Activated CD4-positive, alpha-beta memory T cell treated with anti-CD3 and anti-CD28 coated beads for 36 hours (primary cell): ENCODE data around the gene TMEM52. TPM values are rescaled to one million over a fixed set of nuclear protein-coding genes. Genes with fewer than 3 reads are reported as not detected.

Experiments used
- CTCF ChIA-PET: fragments of 350-600 bp; sonication (Branson Sonifier 250); formaldehyde crosslinking; loops from one replicate; lab custom pipeline; 2021; ENCODE audit warnings: antibody characterized with exemption, inconsistent platforms; lab: Charles Lee
- POLR2A ChIA-PET: fragments of 350-600 bp; sonication (Branson Sonifier 250); formaldehyde crosslinking; loops from one replicate; lab custom pipeline; 2021; ENCODE audit warnings: antibody characterized with exemption; lab: Charles Lee
- DNase-seq: peaks from one replicate; pipeline ENCODE4 v3.0.0-alpha.2; 2020
- H3K27ac Mint-ChIP-seq: one replicate; pipeline ENCODE4 v1.8.0; 2021; ENCODE audit warnings: mixed read lengths
- H3K27me3 Mint-ChIP-seq: one replicate; pipeline ENCODE4 v1.8.0; 2021; ENCODE audit warnings: mixed read lengths
- H3K36me3 Mint-ChIP-seq: one replicate; pipeline ENCODE4 v1.8.0; 2021; ENCODE audit warnings: mixed read lengths
- H3K4me1 Mint-ChIP-seq: one replicate; pipeline ENCODE4 v1.8.0; 2021; ENCODE audit warnings: low read depth, mixed read lengths
- H3K4me3 Mint-ChIP-seq: one replicate; pipeline ENCODE4 v1.8.0; 2021; ENCODE audit warnings: mild to moderate bottlenecking, mixed read lengths
- H3K9me3 Mint-ChIP-seq: one replicate; pipeline ENCODE4 v1.8.0; 2021; ENCODE audit warnings: mixed read lengths
- intact Hi-C: fragments of 100-400 bp; cut with micrococcal nuclease; formaldehyde crosslinking; loops from one replicate; pipeline ENCODE4 v1.15.1; 2023
- total RNA-seq, 2 experiments: library from RNA; stranded (reverse); gene quantifications; one replicate each; pipeline ENCODE4 v1.2.3, GENCODE V29; 2021

The TMEM52 gene
- total RNA-seq, 2 experiments from 2014 or later = 0.33 to 0.34 TPM

- H3K36me3 Mint-ChIP-seq = no peaks in the 10 kb centered on the region
- intact Hi-C loops = no loop called here
- peaks cover 2% of the 10 kb centered on the region for H3K4me1 Mint-ChIP-seq
- H3K4me3 Mint-ChIP-seq = no peak overlapping the region
- H3K27ac Mint-ChIP-seq = no peak overlapping the region
- no peaks in the 10 kb centered on the region for H3K9me3 Mint-ChIP-seq
- POLR2A ChIA-PET = no interaction called here
- no peak for DNase-seq
- CTCF ChIA-PET = interaction anchor here (0.9 kb wide), 1 partner anchor 122 kb away, joined by 5 read pairs; no protein-coding TSS in a partner anchor
- no peaks in the 10 kb centered on the region for H3K27me3 Mint-ChIP-seq
Measured at GRCh38 chr1:1922956-1923833, 4.1 kb upstream of the TMEM52 start.

GRCh38 chr1:1922702-1922955, 3.5 kb upstream of the TMEM52 start:
- no peaks in the 10 kb centered on the region for H3K9me3 Mint-ChIP-seq
- CTCF ChIA-PET = interaction anchor here (0.9 kb wide), 1 partner anchor 122 kb away, joined by 5 read pairs; no protein-coding TSS in a partner anchor
- H3K27ac Mint-ChIP-seq = no peak overlapping the region
- H3K4me3 Mint-ChIP-seq = no peak overlapping the region
- no peaks in the 10 kb centered on the region for H3K27me3 Mint-ChIP-seq
- H3K36me3 Mint-ChIP-seq = no peaks in the 10 kb centered on the region
- intact Hi-C loops = no loop called here
- POLR2A ChIA-PET = no interaction called here
- H3K4me1 Mint-ChIP-seq = peaks cover 2% of the 10 kb centered on the region
- no peak for DNase-seq

GRCh38 chr1:1921901-1922701, 3.0 kb upstream of the TMEM52 start:
- no peak overlapping the region for H3K4me3 Mint-ChIP-seq
- intact Hi-C loops = no loop called here
- no peaks in the 10 kb centered on the region for H3K27me3 Mint-ChIP-seq
- no peaks in the 10 kb centered on the region for H3K36me3 Mint-ChIP-seq
- POLR2A ChIA-PET = no interaction called here
- DNase-seq = no peak
- CTCF ChIA-PET = interaction anchor here (0.9 kb wide), 1 partner anchor 123 kb away, joined by 5 read pairs; no protein-coding TSS in a partner anchor
- no peak overlapping the region for H3K27ac Mint-ChIP-seq
- H3K9me3 Mint-ChIP-seq = no peaks in the 10 kb centered on the region
- peaks cover 2% of the 10 kb centered on the region for H3K4me1 Mint-ChIP-seq

GRCh38 chr1:1921459-1921862, 2.4 kb upstream of the TMEM52 start:
- intact Hi-C loops = no loop called here
- ChIA-PET CTCF (no interaction called here), POLR2A (no interaction called here)
- Mint-ChIP-seq H3K27me3 (no peaks in the 10 kb centered on the region), H3K9me3 (no peaks in the 10 kb centered on the region), H3K27ac (no peak overlapping the region), H3K36me3 (no peaks in the 10 kb centered on the region), H3K4me1 (peaks cover 2% of the 10 kb centered on the region), H3K4me3 (no peak overlapping the region)
- no peak for DNase-seq

- Mint-ChIP-seq H3K9me3 (no peaks in the 10 kb centered on the region), H3K4me1 (peaks cover 2% of the 10 kb centered on the region), H3K4me3 (no peak overlapping the region), H3K36me3 (no peaks in the 10 kb centered on the region), H3K27ac (no peak overlapping the region), H3K27me3 (no peaks in the 10 kb centered on the region)
- DNase-seq = no peak
- ChIA-PET POLR2A (no interaction called here), CTCF (no interaction called here)
- intact Hi-C loops = no loop called here
Measured at GRCh38 chr1:1920608-1921458, 1.8 kb upstream of the TMEM52 start.

GRCh38 chr1:1920057-1920607, 1.1 kb upstream of the TMEM52 start:
- Mint-ChIP-seq H3K4me1 (peaks cover 2% of the 10 kb centered on the region), H3K27me3 (no peaks in the 10 kb centered on the region), H3K4me3 (no peak overlapping the region), H3K27ac (no peak overlapping the region), H3K36me3 (no peaks in the 10 kb centered on the region), H3K9me3 (no peaks in the 10 kb centered on the region)
- DNase-seq = no peak
- intact Hi-C loops = no loop called here
- CTCF ChIA-PET = no interaction called here
- POLR2A ChIA-PET = no interaction called here

- peaks cover 2% of the 10 kb centered on the region for H3K4me1 Mint-ChIP-seq
- H3K27ac Mint-ChIP-seq = no peak overlapping the region
- no peaks in the 10 kb centered on the region for H3K36me3 Mint-ChIP-seq
- H3K27me3 Mint-ChIP-seq = peaks cover 1% of the 10 kb centered on the region
- peak; percentile 99 for DNase-seq
- ChIA-PET POLR2A (no interaction called here), CTCF (no interaction called here)
- H3K4me3 Mint-ChIP-seq = peak overlapping the region; percentile 62
- intact Hi-C loops = loop anchor here (1.0 to 10.0 kb wide), 5 partner anchors 10 to 607 kb away; partner anchors contain the start of genes PANK4 and PEX10
- no peaks in the 10 kb centered on the region for H3K9me3 Mint-ChIP-seq
Measured at GRCh38 chr1:1919304-1920056, 401 bp upstream of the TMEM52 start.

GRCh38 chr1:1917995-1918900, 831 bp downstream of the TMEM52 start:
- CTCF ChIA-PET = interaction anchor here (0.9 kb wide), 1 partner anchor 9 kb away, joined by 3 read pairs; no protein-coding TSS in a partner anchor
- H3K27me3 Mint-ChIP-seq = peaks cover 1% of the 10 kb centered on the region
- no peak for DNase-seq
- H3K9me3 Mint-ChIP-seq = no peaks in the 10 kb centered on the region
- H3K4me3 Mint-ChIP-seq = peak overlapping the region; percentile 26
- peaks cover 2% of the 10 kb centered on the region for H3K4me1 Mint-ChIP-seq
- H3K36me3 Mint-ChIP-seq = no peaks in the 10 kb centered on the region
- H3K27ac Mint-ChIP-seq = no peak overlapping the region
- POLR2A ChIA-PET = no interaction called here
- intact Hi-C loops = loop anchor here (2.0 to 10.0 kb wide), 3 partner anchors 377 to 609 kb away; partner anchors contain the start of genes PANK4 and PEX10

- ChIA-PET CTCF (interaction anchor here (0.9 to 1.1 kb wide), 2 partner anchors 9 to 127 kb away, joined by 3 read pairs; no protein-coding TSS in a partner anchor), POLR2A (no interaction called here)
- H3K27me3 Mint-ChIP-seq = peaks cover 1% of the 10 kb centered on the region
Measured at GRCh38 chr1:1917304-1917976, 1.6 kb downstream of the TMEM52 start.

GRCh38 chr1:1916851-1917251, 2.2 kb downstream of the TMEM52 start:
- peaks cover 1% of the 10 kb centered on the region for H3K27me3 Mint-ChIP-seq
- H3K4me1 Mint-ChIP-seq = peaks cover 2% of the 10 kb centered on the region
- H3K27ac Mint-ChIP-seq = no peak overlapping the region
- ChIA-PET POLR2A (no interaction called here), CTCF (interaction anchor here (1.1 kb wide), 1 partner anchor 128 kb away, joined by 3 read pairs; no protein-coding TSS in a partner anchor)
- intact Hi-C loops = loop anchor here (10.0 kb wide), 2 partner anchors 378 to 498 kb away; partner anchors contain the start of gene PEX10
- no peak for DNase-seq
- H3K4me3 Mint-ChIP-seq = peak overlapping the region; percentile 26
- no peaks in the 10 kb centered on the region for H3K9me3 Mint-ChIP-seq
- H3K36me3 Mint-ChIP-seq = no peaks in the 10 kb centered on the region

More at GRCh38 chr1:1917304-1917976, 1.6 kb downstream of the TMEM52 start:
- Mint-ChIP-seq H3K36me3 (no peaks in the 10 kb centered on the region), H3K27ac (no peak overlapping the region), H3K4me3 (no peak overlapping the region), H3K4me1 (peaks cover 2% of the 10 kb centered on the region), H3K9me3 (no peaks in the 10 kb centered on the region)
- intact Hi-C loops = loop anchor here (10.0 kb wide), 2 partner anchors 377 to 497 kb away; partner anchors contain the start of gene PEX10
- no peak for DNase-seq
